H1 (cell line): Measurements from ENCODE around the gene ATXN7L3. TPM values are rescaled to one million over a fixed set of nuclear protein-coding genes. Genes with fewer than 3 reads are reported as not detected.

ENCODE experiments used
- CBX8 ChIP-seq: fragments of 300-800, 300-1000 bp; sonication (generic); IDR thresholded peaks from 2 replicates; pipeline ENCODE4 v1.7.1; 2016; ENCODE audit warnings: low read depth, low read length, borderline replicate concordance
- HDAC2 ChIP-seq, 2 experiments: fragments of 300-600 bp in 1 of 2; sonication (generic) in 1 of 2; IDR thresholded peaks; 2 replicates each; pipeline ENCODE4 v1.6.1; 2011 to 2012; ENCODE audit warnings: low read depth in 2 of 2, low read length in 2 of 2, mild to moderate bottlenecking in 2 of 2, moderate library complexity in 2 of 2, borderline replicate concordance in 1 of 2, inconsistent platforms in 1 of 2
- KDM4A ChIP-seq: IDR thresholded peaks from one replicate; pipeline ENCODE4 v1.7.1; 2012; ENCODE audit warnings: low read depth, mild to moderate bottlenecking, moderate library complexity, low read length, inconsistent platforms; ENCODE audit not compliant: severe bottlenecking
- SIN3A ChIP-seq, 2 experiments: IDR thresholded peaks in 1 of 2; conservative IDR thresholded peaks in 1 of 2; 2 replicates each; pipeline ENCODE4 v1.6.1; 2011 to 2012; ENCODE audit warnings: low read length in 2 of 2, improper control_type of control experiment in 1 of 2, low read depth in 1 of 2, mild to moderate bottlenecking in 1 of 2
- TAF7 ChIP-seq: optimal IDR thresholded peaks from 2 replicates; pipeline ENCODE3; 2011; ENCODE audit warnings: low read depth, mild to moderate bottlenecking, inconsistent platforms, low read length, moderate library complexity, borderline replicate concordance
- polyA plus RNA-seq, 7 experiments: library from polyadenylated mRNA; depleted of rRNA in 3 of 7; stranded (reverse) in 5 of 7; unstranded in 2 of 7; fragments of >200 nt in 5 of 7; fragments of 200-250 nt in 2 of 7; gene quantifications; 1 replicate in 5 of 7; 2 replicates in 1 of 7; 4 replicates in 1 of 7; pipeline versions ENCODE4 v1.2.1 to v1.2.3, GENCODE V29; 2011 to 2013; ENCODE audit warnings: missing spikeins in 2 of 7, mixed read lengths in 2 of 7
- total RNA-seq: library from RNA; stranded (reverse); fragmentation: NEBNext Ultra II Directional; extraction: Animal tissue kit (Norgen Biotek cat#: 25700); gene quantifications from 2 replicates; pipeline ENCODE4 v1.2.1, GENCODE V29; 2021
- TF ChIP-seq, protein P1 (sequence below), 3 experiments: IDR thresholded peaks; 1 replicate in 2 of 3; 2 replicates in 1 of 3; pipeline versions ENCODE4 v1.5.1 to v1.6.1; 2011; ENCODE audit warnings: low read length in 3 of 3, mild to moderate bottlenecking in 3 of 3, inconsistent platforms in 2 of 3, low read depth in 1 of 3, moderate library complexity in 1 of 3; ENCODE audit not compliant: insufficient read depth in 1 of 3; ENCODE audit errors: control extremely low read depth in 1 of 3
- TF ChIP-seq, protein P2 (sequence below): IDR thresholded peaks from 2 replicates; pipeline ENCODE4 v1.6.1; 2012; ENCODE audit warnings: inconsistent platforms

ATXN7L3 gene
- total and polyA plus RNA-seq, 2 of the 8 experiments (the other 6 are each of a cell fraction or from before 2014, with no cell fraction given) = 53.7 to 103 TPM

DNA sequence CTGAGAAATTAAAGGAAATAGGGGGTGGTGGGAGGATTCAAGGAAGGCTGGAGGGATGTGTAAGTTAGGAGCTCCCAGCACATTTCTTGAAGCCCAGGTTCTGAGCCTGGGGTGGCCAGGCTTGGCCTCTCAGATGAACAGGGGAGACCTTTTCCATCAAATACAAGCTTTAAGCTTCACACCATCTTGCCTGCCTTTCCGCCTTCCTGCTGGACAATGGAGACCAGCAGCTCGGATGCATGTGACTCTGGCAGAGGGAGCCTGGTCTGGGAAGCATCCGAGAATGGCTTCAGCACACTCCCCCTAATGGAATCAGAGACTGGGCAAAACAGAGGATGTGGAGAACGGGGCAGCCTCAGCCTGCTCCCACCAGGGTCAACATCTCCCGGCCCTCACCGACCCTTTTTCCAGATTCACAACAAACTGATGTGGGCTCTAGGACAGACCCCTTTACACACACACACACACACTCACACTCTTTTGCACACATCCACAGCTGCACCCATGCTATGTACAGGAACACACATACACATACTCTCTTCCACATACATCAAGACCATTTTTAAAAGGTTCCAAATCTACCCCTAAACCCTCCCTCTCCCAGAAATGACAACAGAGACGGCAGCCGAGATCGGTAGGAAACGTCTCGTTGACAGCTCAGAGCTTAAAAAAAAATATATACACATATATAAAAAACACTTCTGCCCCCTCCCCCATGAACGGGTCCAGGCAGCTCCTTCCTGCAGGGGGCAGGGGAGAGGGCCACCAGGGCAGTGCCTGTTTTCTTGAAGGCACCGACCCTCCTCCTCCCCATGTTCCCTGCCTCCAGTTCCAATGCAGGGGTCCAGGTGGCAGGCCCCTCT lies 6.5 kb upstream of the ATXN7L3 start (continued):
- TF ChIP-seq, protein P1, sequence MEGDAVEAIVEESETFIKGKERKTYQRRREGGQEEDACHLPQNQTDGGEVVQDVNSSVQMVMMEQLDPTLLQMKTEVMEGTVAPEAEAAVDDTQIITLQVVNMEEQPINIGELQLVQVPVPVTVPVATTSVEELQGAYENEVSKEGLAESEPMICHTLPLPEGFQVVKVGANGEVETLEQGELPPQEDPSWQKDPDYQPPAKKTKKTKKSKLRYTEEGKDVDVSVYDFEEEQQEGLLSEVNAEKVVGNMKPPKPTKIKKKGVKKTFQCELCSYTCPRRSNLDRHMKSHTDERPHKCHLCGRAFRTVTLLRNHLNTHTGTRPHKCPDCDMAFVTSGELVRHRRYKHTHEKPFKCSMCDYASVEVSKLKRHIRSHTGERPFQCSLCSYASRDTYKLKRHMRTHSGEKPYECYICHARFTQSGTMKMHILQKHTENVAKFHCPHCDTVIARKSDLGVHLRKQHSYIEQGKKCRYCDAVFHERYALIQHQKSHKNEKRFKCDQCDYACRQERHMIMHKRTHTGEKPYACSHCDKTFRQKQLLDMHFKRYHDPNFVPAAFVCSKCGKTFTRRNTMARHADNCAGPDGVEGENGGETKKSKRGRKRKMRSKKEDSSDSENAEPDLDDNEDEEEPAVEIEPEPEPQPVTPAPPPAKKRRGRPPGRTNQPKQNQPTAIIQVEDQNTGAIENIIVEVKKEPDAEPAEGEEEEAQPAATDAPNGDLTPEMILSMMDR (IDR thresholded peaks at IDR 0.05; ENCODE audit: control extremely low read depth in 1 of 3, insufficient read depth in 1 of 3, low read depth in 1 of 3, low read length in 3 of 3) = peak in 2 of 3 experiments; percentile 34 to 48; a peak in 2 of 4 replicates
- TF ChIP-seq KDM4A (no peak), CBX8 (no peak), TAF7 (no peak), HDAC2 (IDR thresholded peaks at IDR 0.05; ENCODE audit: borderline replicate concordance in 1 of 2, low read depth in 2 of 2, low read length in 2 of 2) (no peak), SIN3A (conservative IDR thresholded peaks at IDR 0.05 in 1 of 2, IDR thresholded peaks at IDR 0.05 in 1 of 2; ENCODE audit: low read depth in 1 of 2, low read length in 2 of 2) (no peak)
- TF ChIP-seq, protein P2, sequence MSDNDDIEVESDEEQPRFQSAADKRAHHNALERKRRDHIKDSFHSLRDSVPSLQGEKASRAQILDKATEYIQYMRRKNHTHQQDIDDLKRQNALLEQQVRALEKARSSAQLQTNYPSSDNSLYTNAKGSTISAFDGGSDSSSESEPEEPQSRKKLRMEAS = no peak
